Measurements from ENCODE around the gene UBA7.

- TF ChIP-seq CTCF (conservative IDR thresholded peaks at IDR 0.05) (no peak), ZFX (IDR thresholded peaks at IDR 0.05) (no peak)
Observed at GRCh38 chr3:49799105-49799504, 14.6 kb downstream of the UBA7 start.
